GM12892 (cell line): ENCODE data around the gene LSS.

Experiments
- DNase-seq: peaks from one replicate; pipeline ENCODE4 v3.0.0; 2011; ENCODE audit not compliant: insufficient read length
- FAIRE-seq: peaks from 2 replicates; lab custom pipeline; 2011; peaks lifted over from hg19 to GRCh38; lab: Jason Lieb, UNC
- POLR2A ChIP-seq: IDR thresholded peaks from 2 replicates; pipeline ENCODE4 v1.6.1; 2011; ENCODE audit warnings: low read depth, low read length, control low read depth
- POLR2AphosphoS5 ChIP-seq: IDR thresholded peaks from 2 replicates; pipeline ENCODE4 v1.6.1; 2011; ENCODE audit warnings: low read depth, low read length, control low read depth
- TAF1 ChIP-seq: IDR thresholded peaks from 2 replicates; pipeline ENCODE4 v1.6.1; 2011; ENCODE audit warnings: low read depth, mild to moderate bottlenecking, control low read depth, low read length, borderline replicate concordance

Gene LSS

DNA sequence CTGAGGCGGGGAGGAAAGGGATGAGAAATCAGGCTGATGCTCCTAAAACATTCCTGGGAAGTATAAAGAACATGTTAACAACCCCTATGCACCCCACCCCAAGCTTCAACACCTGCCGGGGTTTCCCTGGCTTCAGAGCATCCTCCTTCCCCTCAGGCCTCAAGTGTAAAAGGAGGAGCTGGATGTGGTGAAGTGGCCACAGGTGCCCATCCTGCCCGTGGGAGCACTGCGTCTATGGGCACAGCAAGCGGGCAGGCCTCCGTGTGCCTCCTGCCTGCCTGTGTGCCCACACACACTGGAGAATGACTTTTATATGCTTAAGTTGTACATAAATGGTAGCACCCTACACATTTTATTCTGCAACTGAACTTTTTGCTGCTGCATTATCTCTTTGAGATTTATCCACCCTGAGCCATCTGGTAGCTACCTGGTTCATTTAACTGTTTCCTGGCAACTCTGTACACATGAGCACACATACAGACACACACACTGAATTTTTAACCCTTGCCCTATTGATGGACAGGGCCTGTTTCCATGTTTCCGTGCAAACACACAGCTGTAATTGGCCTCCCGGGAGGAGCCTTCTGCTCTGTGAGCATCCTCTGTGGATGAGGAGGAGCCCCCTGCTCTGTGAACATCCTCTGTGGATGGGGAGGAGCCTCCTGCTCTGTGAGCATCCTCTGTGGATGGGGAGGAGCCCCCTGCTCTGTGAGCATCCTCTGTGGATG is 59.8 kb downstream of the LSS start:
- FAIRE-seq, result no peak
- DNase-seq, result no peak
- TF ChIP-seq TAF1 (no peak), POLR2A (no peak), POLR2AphosphoS5 (no peak)

DNA sequence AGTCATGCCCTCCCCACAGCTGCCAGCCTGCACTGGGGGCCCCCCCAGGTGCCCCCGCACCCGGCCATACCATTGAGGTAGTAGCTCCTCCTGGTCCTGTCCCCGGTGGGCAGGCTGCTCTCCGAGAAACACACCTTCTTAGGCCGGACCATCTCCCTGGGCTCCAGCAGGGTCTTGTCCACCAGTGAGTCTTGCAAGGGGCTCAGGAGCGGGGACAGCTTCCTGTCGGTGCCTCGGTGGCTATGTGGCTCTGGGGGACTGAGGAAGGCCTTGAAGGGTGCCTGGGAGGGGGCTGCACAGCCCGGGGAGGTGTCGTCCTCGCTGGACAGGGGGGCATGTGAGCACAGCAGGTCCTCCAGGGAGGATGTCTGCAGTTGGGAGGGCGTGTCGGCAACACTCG is 60.3 kb downstream of the LSS start:
- no peak for TF ChIP-seq POLR2AphosphoS5
- no peak for TF ChIP-seq POLR2A
- TF ChIP-seq TAF1, result no peak
- DNase-seq (peak; percentile 2), FAIRE-seq (no peak)

DNA sequence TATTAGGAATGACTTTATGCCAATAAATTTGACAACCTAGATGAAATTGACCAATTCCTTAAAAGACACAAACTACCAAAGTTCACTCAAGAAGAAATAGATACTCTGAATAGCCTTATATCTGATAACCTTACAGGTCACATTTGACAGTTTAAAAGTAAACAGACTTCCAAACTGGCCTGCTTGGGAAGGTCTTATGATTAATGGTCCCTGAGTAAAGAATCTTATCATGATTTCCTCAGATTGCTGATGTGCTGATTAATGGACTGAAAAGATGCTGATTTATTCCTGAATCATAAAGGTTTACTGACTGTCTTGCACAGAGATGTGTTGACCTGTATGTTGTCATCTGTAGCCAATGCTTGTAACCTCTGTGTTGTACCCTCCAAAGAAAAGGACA is 63.5 kb downstream of the LSS start:
- TF ChIP-seq POLR2AphosphoS5 (no peak), POLR2A (no peak), TAF1 (no peak)
- no peak for DNase-seq
- FAIRE-seq, result no peak

DNA sequence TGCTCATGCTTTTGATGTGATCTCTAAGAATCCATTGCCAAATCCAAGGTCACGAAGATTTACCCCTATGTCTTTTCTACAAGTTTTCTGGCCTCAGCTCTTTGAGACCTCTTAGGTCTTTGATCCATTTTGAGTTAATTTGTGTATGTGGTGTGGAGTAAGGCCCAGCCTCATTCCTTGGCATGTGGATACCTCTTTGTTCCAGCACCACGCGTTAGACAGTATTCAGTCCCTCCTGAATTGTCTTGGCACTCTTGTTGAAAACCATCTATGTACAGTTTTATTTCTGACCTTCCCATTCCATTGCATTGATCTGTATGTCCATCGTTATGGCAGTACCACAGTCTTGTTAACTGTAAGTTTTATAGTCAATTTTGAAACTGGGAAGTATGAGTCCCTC is 65.2 kb downstream of the LSS start:
- FAIRE-seq (no peak), DNase-seq (no peak)

DNA sequence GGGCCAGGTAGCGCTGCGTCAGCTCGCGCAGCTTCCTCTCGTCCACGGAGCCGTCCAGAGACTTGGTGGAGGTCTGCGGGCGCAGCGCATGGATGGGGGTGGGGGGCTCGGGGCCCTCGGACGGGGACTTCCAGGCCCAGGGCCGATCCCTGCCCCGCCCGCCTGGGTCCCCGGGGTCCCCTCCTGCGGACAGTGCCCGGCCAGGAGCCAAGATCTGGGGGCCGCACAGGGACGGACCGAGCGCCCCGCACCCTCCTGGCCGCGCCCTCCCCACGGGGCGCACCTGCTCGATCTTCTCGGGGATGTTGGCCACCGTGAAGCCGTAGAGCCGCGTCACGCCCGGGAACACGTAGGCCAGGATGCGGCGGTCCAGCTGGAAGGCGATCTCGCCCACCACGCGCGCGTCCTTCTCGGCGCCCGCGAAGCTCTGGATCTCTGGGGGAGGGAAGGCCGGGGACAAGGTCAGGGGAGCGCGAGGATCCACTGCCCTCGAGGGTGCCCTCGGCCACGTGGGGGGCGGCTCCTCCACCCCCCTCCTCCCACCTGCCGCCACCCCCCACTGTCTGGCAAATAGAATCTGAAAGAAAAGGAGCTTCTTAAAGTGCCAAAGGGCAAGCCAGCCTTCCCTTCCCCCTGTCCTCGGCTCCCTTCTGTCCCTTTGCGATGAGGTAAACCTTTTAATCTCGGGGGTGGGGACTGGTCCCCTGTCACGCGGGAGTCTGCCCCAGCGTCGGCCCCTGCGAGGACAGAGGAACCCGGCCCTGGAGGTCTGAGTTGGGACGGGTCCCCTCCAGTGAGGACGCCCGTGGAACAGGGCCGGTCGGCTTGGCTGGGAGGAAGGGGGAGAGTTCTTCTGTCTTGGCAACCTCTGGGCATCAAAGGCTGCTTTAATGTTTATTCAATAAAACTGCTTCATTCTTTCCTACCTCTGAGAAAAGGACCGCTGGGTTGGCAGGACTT is 66.7 kb downstream of the LSS start:
- FAIRE-seq (no peak), DNase-seq (no peak)

More for the DNA sequence above, 65.2 kb downstream of the LSS start:
- TF ChIP-seq POLR2AphosphoS5 (no peak), TAF1 (no peak), POLR2A (no peak)

DNA sequence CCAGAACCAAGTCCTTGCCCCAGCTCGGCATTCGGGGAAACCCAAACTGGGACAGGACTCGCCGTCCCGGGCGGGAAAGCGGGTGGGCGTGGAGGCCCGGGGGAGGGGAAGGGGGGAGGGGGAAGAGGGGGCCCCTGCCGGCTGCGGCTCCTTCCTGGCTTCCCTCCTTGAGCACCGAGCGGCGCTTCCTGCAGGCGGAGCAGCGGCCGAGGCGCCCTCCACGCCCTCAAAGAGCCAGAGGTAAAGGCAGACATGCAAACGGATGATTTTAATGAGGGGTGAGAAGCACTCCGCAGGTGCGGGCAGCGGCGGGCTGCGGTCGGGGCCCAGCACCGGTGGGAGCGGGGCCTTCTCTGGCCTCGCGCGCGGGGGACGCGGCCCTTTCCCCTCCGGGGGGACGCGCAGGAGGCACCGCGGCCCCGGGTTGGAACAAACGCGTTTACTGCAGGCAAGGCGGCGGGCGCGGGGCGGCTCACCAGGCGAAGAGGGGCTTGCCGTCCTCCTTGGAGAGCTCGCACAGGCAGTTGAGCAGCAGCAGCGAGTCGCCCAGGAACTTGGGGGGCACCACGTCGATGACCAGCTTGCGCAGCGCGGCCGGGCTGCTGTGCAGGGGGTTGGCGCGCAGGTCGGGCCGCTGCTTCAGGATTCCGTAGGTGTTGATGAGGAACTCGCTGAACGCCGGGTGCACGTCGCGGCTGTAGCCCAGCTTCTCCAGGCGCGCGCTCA is 67.5 kb downstream of the LSS start:
- no peak for FAIRE-seq
- DNase-seq, result no peak
- TF ChIP-seq TAF1 (no peak), POLR2AphosphoS5 (no peak), POLR2A (no peak)

More for the DNA sequence above, 66.7 kb downstream of the LSS start:
- TF ChIP-seq POLR2A (no peak), TAF1 (no peak), POLR2AphosphoS5 (no peak)

DNA sequence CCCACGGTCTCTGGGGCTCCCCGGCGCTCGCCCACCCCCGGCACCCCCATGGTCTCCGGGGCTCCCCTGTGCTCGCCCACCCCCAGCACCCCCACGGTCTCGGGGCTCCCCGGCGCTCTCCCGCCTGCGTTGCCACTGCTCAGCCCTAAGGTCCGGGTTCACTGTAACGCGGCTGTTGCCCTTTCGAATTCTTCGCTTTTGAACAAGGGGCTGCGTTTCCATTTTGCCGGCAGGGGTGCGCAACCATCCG is 68.0 kb downstream of the LSS start:
- no peak for TF ChIP-seq POLR2A
- TF ChIP-seq TAF1, result no peak
- no peak for TF ChIP-seq POLR2AphosphoS5
- DNase-seq (no peak), FAIRE-seq (no peak)

DNA sequence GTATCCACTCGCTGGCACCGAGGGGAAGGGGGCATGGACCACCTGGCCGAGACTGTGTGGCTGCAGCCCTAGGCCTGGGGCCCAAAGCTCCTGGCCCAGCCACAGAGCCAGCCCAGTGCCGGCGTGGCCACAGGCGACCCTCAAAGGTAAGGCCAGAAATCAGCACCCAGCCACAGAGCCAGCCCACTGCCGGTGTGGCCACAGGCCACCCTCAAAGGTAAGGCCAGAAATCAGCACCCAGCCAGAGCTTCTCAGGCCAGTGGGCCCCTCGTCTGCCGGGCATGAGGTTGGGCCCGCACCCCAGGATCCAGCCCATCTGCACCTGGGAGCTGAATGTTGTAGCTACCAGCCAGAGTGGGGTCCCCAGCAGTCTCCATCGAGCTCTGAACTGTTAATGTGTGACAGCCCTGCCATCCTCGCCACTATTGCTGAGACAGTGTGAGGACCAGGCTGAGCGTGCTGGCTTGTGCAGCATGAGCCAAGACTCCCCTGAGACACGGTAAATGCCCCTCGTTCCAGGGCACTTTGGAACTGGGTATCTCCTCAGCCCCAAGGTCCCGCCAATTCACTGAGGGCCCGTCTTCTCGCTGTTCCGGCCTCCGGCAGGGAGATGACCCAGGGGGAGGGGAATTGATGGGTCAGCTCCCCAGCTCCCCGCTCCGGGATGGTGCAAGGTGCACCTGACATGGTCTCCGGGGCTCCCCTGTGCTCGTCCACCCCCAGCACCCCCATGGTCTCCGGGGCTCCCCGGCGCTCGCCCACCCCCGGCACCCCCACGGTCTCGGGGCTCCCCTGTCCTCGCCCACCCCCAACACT is 68.5 kb downstream of the LSS start:
- TF ChIP-seq POLR2A (no peak), TAF1 (no peak), POLR2AphosphoS5 (no peak)
- no peak for FAIRE-seq
- no peak for DNase-seq

DNA sequence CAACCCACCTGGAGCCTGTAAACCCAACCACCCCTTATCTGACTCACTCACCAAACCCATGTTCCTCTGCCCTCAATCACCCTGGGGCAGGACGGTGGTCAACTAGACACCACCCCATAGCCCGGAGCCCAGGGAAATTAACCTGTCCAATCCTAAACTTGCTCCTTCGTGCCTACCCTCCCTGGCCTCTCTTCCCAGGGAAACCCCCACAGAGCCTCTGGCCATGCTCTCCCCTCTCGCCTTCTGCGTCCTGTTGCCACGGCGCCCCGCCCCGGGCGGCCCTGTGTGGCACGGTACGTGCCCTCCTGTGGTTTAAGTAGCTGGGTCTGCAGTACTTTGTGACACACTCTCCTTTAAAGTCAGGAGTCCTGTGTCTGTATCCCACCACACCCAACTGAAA is 69.2 kb downstream of the LSS start:
- DNase-seq (no peak), FAIRE-seq (no peak)
- TF ChIP-seq TAF1 (no peak), POLR2AphosphoS5 (no peak), POLR2A (no peak)

DNA sequence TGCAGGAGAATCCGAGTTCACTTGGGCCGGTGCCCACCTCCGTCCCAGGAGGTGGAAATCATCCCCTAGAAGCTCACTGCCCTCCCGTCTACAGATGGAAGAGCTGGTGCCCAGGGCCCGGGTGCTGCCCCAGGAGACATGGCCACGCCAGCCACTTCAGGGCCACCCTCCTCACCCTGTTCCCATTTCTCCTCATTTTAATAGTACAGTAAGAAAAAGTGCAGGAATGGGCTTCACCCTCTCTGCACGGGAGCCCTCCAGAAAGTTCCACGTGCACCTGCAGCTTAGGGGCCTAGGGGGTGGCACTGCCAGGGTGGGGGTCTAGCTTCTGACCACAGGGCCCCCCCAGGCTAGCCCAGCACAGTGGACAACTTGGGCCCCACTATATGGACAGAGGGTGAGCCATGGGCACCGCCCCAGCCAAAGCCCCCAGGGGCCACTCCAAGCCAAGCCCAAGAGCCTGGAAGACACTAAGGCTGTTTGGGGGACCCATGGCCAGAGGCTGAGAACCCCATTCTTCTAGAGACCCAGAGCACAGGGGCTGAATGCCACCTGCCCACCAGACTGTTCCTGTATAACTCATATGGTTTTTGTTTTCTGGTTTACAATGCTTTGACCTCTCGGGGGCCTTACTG is 69.8 kb downstream of the LSS start:
- DNase-seq (no peak), FAIRE-seq (no peak)
- TF ChIP-seq TAF1 (no peak), POLR2AphosphoS5 (no peak), POLR2A (no peak)

DNA sequence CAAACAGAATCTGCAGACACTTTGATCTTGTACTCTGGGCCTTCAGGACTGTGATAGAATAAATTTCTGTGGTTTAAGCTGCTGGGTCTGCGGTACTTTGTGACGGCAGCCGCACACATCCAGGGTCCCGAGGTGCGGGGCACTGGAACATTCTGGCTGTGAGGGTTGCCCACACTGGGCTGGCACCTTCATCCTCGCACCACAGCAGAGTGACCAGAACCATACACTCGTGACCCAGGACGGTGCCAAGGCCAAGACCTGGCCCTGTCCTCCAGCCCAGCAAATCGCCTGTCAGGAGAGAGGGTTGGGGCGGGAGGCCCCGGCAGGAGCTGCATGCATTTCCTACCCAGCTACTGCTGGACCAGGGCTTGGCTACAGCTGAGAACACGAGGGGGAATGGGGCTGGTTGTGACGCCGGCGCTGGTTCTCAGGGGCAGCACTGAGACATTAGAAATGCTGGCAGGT is 70.6 kb downstream of the LSS start:
- TF ChIP-seq POLR2AphosphoS5 (no peak), TAF1 (no peak), POLR2A (no peak)
- FAIRE-seq (no peak), DNase-seq (no peak)
